Right forelimb (tissue), 1 donor: ENCODE results near the gene EXOSC2.

ENCODE experiments used
- DNase-seq: peaks from one replicate; pipeline ENCODE4 v3.0.0-alpha.2; 2018

Gene EXOSC2

GRCh38 chr9:130740218-130741023 is 46.8 kb downstream of the EXOSC2 start:
- DNase-seq = no peak

- no peak for DNase-seq
Measured at GRCh38 chr9:130741024-130741305, 47.4 kb downstream of the EXOSC2 start.

- DNase-seq = no peak
Measured at GRCh38 chr9:130741831-130742449, 48.4 kb downstream of the EXOSC2 start.

GRCh38 chr9:130743656-130744055 is 50.1 kb downstream of the EXOSC2 start:
- DNase-seq = no peak

GRCh38 chr9:130745210-130745800 is 51.7 kb downstream of the EXOSC2 start:
- no peak for DNase-seq

- DNase-seq = no peak
Measured at GRCh38 chr9:130745829-130746228, 52.2 kb downstream of the EXOSC2 start.

- DNase-seq = no peak
Measured at GRCh38 chr9:130746434-130747212, 53.0 kb downstream of the EXOSC2 start.

GRCh38 chr9:130751631-130752355 is 58.2 kb downstream of the EXOSC2 start:
- DNase-seq = no peak
